Osteocyte (in vitro differentiated cells): ENCODE measurements around the gene RIMS3. TPM values are rescaled to one million over a fixed set of nuclear protein-coding genes. Genes with fewer than 3 reads are reported as not detected.

ENCODE experiments used
- DNase-seq: peaks from one replicate; pipeline ENCODE4 v3.0.0; 2021; ENCODE audit warnings: mixed read lengths; ENCODE audit not compliant: unreplicated experiment; ENCODE audit errors: extremely low spot score
- H3K27ac Mint-ChIP-seq: one replicate; pipeline ENCODE4 v1.8.0; 2021; ENCODE audit warnings: mild to moderate bottlenecking, mixed read lengths; ENCODE audit not compliant: unreplicated experiment
- H3K27me3 Mint-ChIP-seq: one replicate; pipeline ENCODE4 v1.8.0; 2021; ENCODE audit warnings: mixed read lengths; ENCODE audit not compliant: unreplicated experiment
- H3K36me3 Mint-ChIP-seq: one replicate; pipeline ENCODE4 v1.8.0; 2021; ENCODE audit warnings: mixed read lengths; ENCODE audit not compliant: unreplicated experiment
- H3K4me1 Mint-ChIP-seq: one replicate; pipeline ENCODE4 v1.8.0; 2021; ENCODE audit warnings: mixed read lengths; ENCODE audit not compliant: unreplicated experiment
- H3K4me3 Mint-ChIP-seq: one replicate; pipeline ENCODE4 v1.8.0; 2021; ENCODE audit warnings: mild to moderate bottlenecking, moderate library complexity, mixed read lengths; ENCODE audit not compliant: unreplicated experiment
- H3K9me3 Mint-ChIP-seq: one replicate; pipeline ENCODE4 v1.8.0; 2021; ENCODE audit warnings: mixed read lengths; ENCODE audit not compliant: unreplicated experiment
- CTCF ChIP-seq: fragments of 200-600 bp; sonication (generic); IDR thresholded peaks from 2 replicates; pipeline ENCODE4 v1.5.0; 2021; ENCODE audit warnings: antibody characterized with exemption, mild to moderate bottlenecking, moderate library complexity
- total RNA-seq: library from RNA; stranded (reverse); gene quantifications from 2 replicates; pipeline ENCODE4 v1.2.1, GENCODE V29; 2021

RIMS3 gene
- total RNA-seq, 1 donor from 2014 or later: 16.5 TPM

GRCh38 chr1:40622936-40623629 is 42.4 kb downstream of the RIMS3 start:
- peaks cover 5% of the 10 kb centered on the region for H3K36me3 Mint-ChIP-seq
- H3K27ac Mint-ChIP-seq: no peak overlapping the region
- DNase-seq: no peak
- TF ChIP-seq CTCF: no peak
- no peak overlapping the region for H3K4me3 Mint-ChIP-seq
- H3K9me3 Mint-ChIP-seq: no peaks in the 10 kb centered on the region
- H3K4me1 Mint-ChIP-seq: no peaks in the 10 kb centered on the region
- H3K27me3 Mint-ChIP-seq: peaks cover 19% of the 10 kb centered on the region

- H3K9me3 Mint-ChIP-seq: no peaks in the 10 kb centered on the region
Measured at GRCh38 chr1:40621821-40622450, 43.5 kb downstream of the RIMS3 start.

GRCh38 chr1:40620586-40621210 is 44.8 kb downstream of the RIMS3 start:
- DNase-seq: no peak
- TF ChIP-seq CTCF: no peak
- no peaks in the 10 kb centered on the region for H3K9me3 Mint-ChIP-seq

More at GRCh38 chr1:40621821-40622450, 43.5 kb downstream of the RIMS3 start:
- Mint-ChIP-seq H3K27me3 (peaks cover 22% of the 10 kb centered on the region), H3K4me1 (no peaks in the 10 kb centered on the region), H3K36me3 (peaks cover 4% of the 10 kb centered on the region), H3K27ac (no peak overlapping the region), H3K4me3 (no peak overlapping the region)
- peak; percentile 36 for DNase-seq
- no peak for TF ChIP-seq CTCF

GRCh38 chr1:40620150-40620549 is 45.3 kb downstream of the RIMS3 start:
- H3K27me3 Mint-ChIP-seq: peaks cover 27% of the 10 kb centered on the region

More at GRCh38 chr1:40620586-40621210, 44.8 kb downstream of the RIMS3 start:
- H3K36me3 Mint-ChIP-seq: peaks cover under 1% of the 10 kb centered on the region
- H3K27me3 Mint-ChIP-seq: peaks cover 26% of the 10 kb centered on the region
- no peak overlapping the region for H3K27ac Mint-ChIP-seq
- H3K4me3 Mint-ChIP-seq: no peak overlapping the region
- no peaks in the 10 kb centered on the region for H3K4me1 Mint-ChIP-seq

More at GRCh38 chr1:40620150-40620549, 45.3 kb downstream of the RIMS3 start:
- Mint-ChIP-seq H3K27ac (no peak overlapping the region), H3K4me1 (no peaks in the 10 kb centered on the region), H3K9me3 (no peaks in the 10 kb centered on the region), H3K36me3 (no peaks in the 10 kb centered on the region), H3K4me3 (no peak overlapping the region)
- no peak for DNase-seq
- TF ChIP-seq CTCF: no peak
